HCEC 1CT (cell line): ENCODE results near the gene TMEM132D.

Source experiments
- DNase-seq: peaks from one replicate; pipeline ENCODE4 v3.0.0-alpha.2; 2017

TMEM132D gene

GRCh38 chr12:129821964-129822363 lies 81.9 kb downstream of the TMEM132D start:
- no peak for DNase-seq

GRCh38 chr12:129819391-129819790 lies 84.4 kb downstream of the TMEM132D start:
- DNase-seq: no peak

GRCh38 chr12:129815846-129816245 lies 88.0 kb downstream of the TMEM132D start:
- no peak for DNase-seq

- DNase-seq: no peak
Measured at GRCh38 chr12:129811963-129812362, 91.9 kb downstream of the TMEM132D start.

GRCh38 chr12:129807136-129807535 lies 96.7 kb downstream of the TMEM132D start:
- no peak for DNase-seq

GRCh38 chr12:129791396-129791795 lies 112.4 kb downstream of the TMEM132D start:
- no peak for DNase-seq

- no peak for DNase-seq
Measured at GRCh38 chr12:129790930-129791329, 112.9 kb downstream of the TMEM132D start.

GRCh38 chr12:129790331-129790730 lies 113.5 kb downstream of the TMEM132D start:
- no peak for DNase-seq

- no peak for DNase-seq
Measured at GRCh38 chr12:129789921-129790320, 113.9 kb downstream of the TMEM132D start.

- DNase-seq: no peak
Measured at GRCh38 chr12:129788506-129789084, 115.2 kb downstream of the TMEM132D start.

GRCh38 chr12:129779989-129780388 lies 123.8 kb downstream of the TMEM132D start:
- DNase-seq: no peak

GRCh38 chr12:129779033-129779432 lies 124.8 kb downstream of the TMEM132D start:
- no peak for DNase-seq

- DNase-seq: no peak
Measured at GRCh38 chr12:129776977-129777667, 126.7 kb downstream of the TMEM132D start.

GRCh38 chr12:129772501-129773493 lies 131.0 kb downstream of the TMEM132D start:
- no peak for DNase-seq

GRCh38 chr12:129771238-129771637 lies 132.6 kb downstream of the TMEM132D start:
- DNase-seq: no peak

- no peak for DNase-seq
Measured at GRCh38 chr12:129765719-129766118, 138.1 kb downstream of the TMEM132D start.

GRCh38 chr12:129762436-129762835 lies 141.4 kb downstream of the TMEM132D start:
- DNase-seq: no peak

GRCh38 chr12:129753586-129753985 lies 150.2 kb downstream of the TMEM132D start:
- DNase-seq: no peak

GRCh38 chr12:129750421-129750820 lies 153.4 kb downstream of the TMEM132D start:
- no peak for DNase-seq

- DNase-seq: no peak
Measured at GRCh38 chr12:129746318-129746717, 157.5 kb downstream of the TMEM132D start.

- no peak for DNase-seq
Measured at GRCh38 chr12:129729170-129729569, 174.7 kb downstream of the TMEM132D start.

- no peak for DNase-seq
Measured at GRCh38 chr12:129727100-129727499, 176.7 kb downstream of the TMEM132D start.

GRCh38 chr12:129723260-129723659 lies 180.6 kb downstream of the TMEM132D start:
- DNase-seq: no peak

- DNase-seq: no peak
Measured at GRCh38 chr12:129720618-129721017, 183.2 kb downstream of the TMEM132D start.
